ENCODE data around the gene SLC27A3.

SLC27A3 gene

GRCh38 chr1:153827168-153827964 lies 52.2 kb downstream of the SLC27A3 start:
- in situ Hi-C loops (cut with HindIII; ENCODE audit: low sequenced_read_pairs) = no loop called here
- peak; percentile 23 for TF ChIP-seq CTCF (IDR thresholded peaks at IDR 0.05; ENCODE audit: low read depth, low read length, missing control alignments)
- no peak for DNase-seq (ENCODE audit: low read depth)

More at GRCh38 chr1:153827168-153827964, 52.2 kb downstream of the SLC27A3 start:
- H3K4me3 ChIP-seq (ENCODE audit: low read depth, low read length) = no peak overlapping the region
